Esophagus squamous epithelium (tissue), 4 donors: ENCODE data around the gene GOLGA2.

Experiments used
- POLR2A ChIP-seq, 4 donors: fragments of 450-650 bp; IDR thresholded peaks; one replicate each; pipeline ENCODE4 v1.6.1; 2017; ENCODE audit warnings: antibody characterized with exemption in 4 of 4, mild to moderate bottlenecking in 4 of 4, moderate library complexity in 3 of 4
- TF ChIP-seq, protein P1 (sequence below), 6 experiments: fragments of 450-650 bp in 4 of 6; fragments of 200-600 bp in 2 of 6; sonication (generic) in 2 of 6; IDR thresholded peaks; one replicate each; pipeline ENCODE4 v1.5.1; 2016 to 2019; ENCODE audit warnings: antibody characterized with exemption in 6 of 6, mild to moderate bottlenecking in 4 of 6, moderate library complexity in 4 of 6

DNA sequence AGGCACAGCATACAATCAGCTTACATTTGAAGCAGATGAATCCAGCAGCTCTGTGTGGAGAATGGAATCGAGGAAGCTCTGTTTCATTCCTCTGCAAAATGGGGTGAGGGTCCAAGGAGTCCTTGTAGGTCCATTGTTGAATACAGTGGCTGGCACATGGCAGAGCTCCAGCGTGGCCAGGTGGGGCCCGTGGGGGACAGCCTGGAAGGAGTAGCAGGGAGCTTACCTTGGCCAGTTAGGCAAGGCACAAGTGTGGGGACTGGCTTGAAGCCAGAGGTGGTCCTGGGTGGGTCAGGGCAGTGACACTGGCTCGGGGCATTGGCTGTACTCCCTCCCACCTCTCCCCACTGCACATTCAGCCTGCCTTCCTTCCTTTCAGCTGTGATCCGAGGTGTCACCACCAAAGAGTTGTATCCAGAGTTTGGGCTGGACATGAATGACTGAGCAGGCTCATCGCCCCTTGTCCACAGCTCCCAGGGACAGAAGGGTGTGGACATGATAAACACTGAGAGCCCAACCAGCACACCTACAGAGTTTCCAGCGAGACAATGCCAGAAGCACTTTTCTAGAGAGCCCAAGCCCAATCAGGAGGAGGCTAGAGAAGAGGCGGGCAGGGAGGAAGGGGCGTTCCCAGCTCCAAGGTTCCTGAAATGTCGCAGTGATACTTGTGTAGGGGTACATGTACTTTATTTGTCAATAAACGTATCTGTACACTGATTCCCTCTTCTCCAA, 12.6 kb upstream of the GOLGA2 start:
- TF ChIP-seq, protein P1, sequence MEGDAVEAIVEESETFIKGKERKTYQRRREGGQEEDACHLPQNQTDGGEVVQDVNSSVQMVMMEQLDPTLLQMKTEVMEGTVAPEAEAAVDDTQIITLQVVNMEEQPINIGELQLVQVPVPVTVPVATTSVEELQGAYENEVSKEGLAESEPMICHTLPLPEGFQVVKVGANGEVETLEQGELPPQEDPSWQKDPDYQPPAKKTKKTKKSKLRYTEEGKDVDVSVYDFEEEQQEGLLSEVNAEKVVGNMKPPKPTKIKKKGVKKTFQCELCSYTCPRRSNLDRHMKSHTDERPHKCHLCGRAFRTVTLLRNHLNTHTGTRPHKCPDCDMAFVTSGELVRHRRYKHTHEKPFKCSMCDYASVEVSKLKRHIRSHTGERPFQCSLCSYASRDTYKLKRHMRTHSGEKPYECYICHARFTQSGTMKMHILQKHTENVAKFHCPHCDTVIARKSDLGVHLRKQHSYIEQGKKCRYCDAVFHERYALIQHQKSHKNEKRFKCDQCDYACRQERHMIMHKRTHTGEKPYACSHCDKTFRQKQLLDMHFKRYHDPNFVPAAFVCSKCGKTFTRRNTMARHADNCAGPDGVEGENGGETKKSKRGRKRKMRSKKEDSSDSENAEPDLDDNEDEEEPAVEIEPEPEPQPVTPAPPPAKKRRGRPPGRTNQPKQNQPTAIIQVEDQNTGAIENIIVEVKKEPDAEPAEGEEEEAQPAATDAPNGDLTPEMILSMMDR (IDR thresholded peaks at IDR 0.05) = no peak
- no peak for TF ChIP-seq POLR2A (IDR thresholded peaks at IDR 0.05)
